Measurements from ENCODE around the gene FABP1.

Gene FABP1

GRCh38 chr2:88096708-88097107, 31.2 kb downstream of the FABP1 start:
- H3K4me1 ChIP-seq (ENCODE audit: low read length): no peaks in the 10 kb centered on the region
- no peak overlapping the region for H3K4me2 ChIP-seq (ENCODE audit: low read depth, low read length)
- H3K27me3 ChIP-seq (replicated peaks; ENCODE audit: insufficient read depth, low read length): no peaks in the 10 kb centered on the region
- H4K20me1 ChIP-seq (ENCODE audit: insufficient read depth, low read length): no peaks in the 10 kb centered on the region
- no peaks in the 10 kb centered on the region for H3K36me3 ChIP-seq (replicated peaks; ENCODE audit: insufficient read depth, low read length)
- H3K9me2 ChIP-seq (replicated peaks; ENCODE audit: insufficient read depth, low read length): no peaks in the 10 kb centered on the region
- H2AFZ ChIP-seq (ENCODE audit: low read length): no peak overlapping the region
- TF ChIP-seq CTCF (IDR thresholded peaks at IDR 0.05; ENCODE audit: low read length): no peak
- no peak for TF ChIP-seq EZH2 (optimal IDR thresholded peaks at IDR 0.05; ENCODE audit: low read depth, low read length)
- no peak for TF ChIP-seq EZH2phosphoT487 (IDR thresholded peaks at IDR 0.05; ENCODE audit: low read length)
- H3K9me3 ChIP-seq (replicated peaks; ENCODE audit: insufficient read depth, low read length): no peaks in the 10 kb centered on the region
- no peak for DNase-seq
- no peak overlapping the region for H3K27ac ChIP-seq (ENCODE audit: low read length)
- no peaks in the 10 kb centered on the region for H3K79me2 ChIP-seq (ENCODE audit: low read length)
- no peak overlapping the region for H3K4me3 ChIP-seq (ENCODE audit: low read length)
- no peak overlapping the region for H3K9ac ChIP-seq (ENCODE audit: low read length)
- no peaks in the 10 kb centered on the region for H3F3A ChIP-seq (ENCODE audit: insufficient read depth, low read length)

GRCh38 chr2:88095022-88095421, 32.8 kb downstream of the FABP1 start:
- Histone ChIP-seq H3K36me3 (replicated peaks; ENCODE audit: insufficient read depth, low read length) (no peaks in the 10 kb centered on the region), H3K79me2 (ENCODE audit: low read length) (no peaks in the 10 kb centered on the region), H3K9ac (ENCODE audit: low read length) (no peak overlapping the region), H3K27ac (ENCODE audit: low read length) (no peak overlapping the region), H3K27me3 (replicated peaks; ENCODE audit: insufficient read depth, low read length) (no peaks in the 10 kb centered on the region), H3K9me2 (replicated peaks; ENCODE audit: insufficient read depth, low read length) (no peaks in the 10 kb centered on the region), H2AFZ (ENCODE audit: low read length) (no peak overlapping the region), H3F3A (ENCODE audit: insufficient read depth, low read length) (no peaks in the 10 kb centered on the region), H3K4me1 (ENCODE audit: low read length) (no peaks in the 10 kb centered on the region), H3K4me2 (ENCODE audit: low read depth, low read length) (no peak overlapping the region), H3K4me3 (ENCODE audit: low read length) (no peak overlapping the region), H4K20me1 (ENCODE audit: insufficient read depth, low read length) (no peaks in the 10 kb centered on the region), H3K9me3 (replicated peaks; ENCODE audit: insufficient read depth, low read length) (no peaks in the 10 kb centered on the region)
- no peak for DNase-seq
- no peak for TF ChIP-seq EZH2 (optimal IDR thresholded peaks at IDR 0.05; ENCODE audit: low read depth, low read length)
- no peak for TF ChIP-seq CTCF (IDR thresholded peaks at IDR 0.05; ENCODE audit: low read length)
- TF ChIP-seq EZH2phosphoT487 (IDR thresholded peaks at IDR 0.05; ENCODE audit: low read length): no peak

- H2AFZ ChIP-seq (ENCODE audit: low read length): no peak overlapping the region
- no peak overlapping the region for H3K4me3 ChIP-seq (ENCODE audit: low read length)
- TF ChIP-seq EZH2 (optimal IDR thresholded peaks at IDR 0.05; ENCODE audit: low read depth, low read length) (no peak), EZH2phosphoT487 (IDR thresholded peaks at IDR 0.05; ENCODE audit: low read length) (no peak), CTCF (IDR thresholded peaks at IDR 0.05; ENCODE audit: low read length) (no peak)
- no peaks in the 10 kb centered on the region for H3K79me2 ChIP-seq (ENCODE audit: low read length)
- H3K4me2 ChIP-seq (ENCODE audit: low read depth, low read length): no peak overlapping the region
- no peaks in the 10 kb centered on the region for H3K27me3 ChIP-seq (replicated peaks; ENCODE audit: insufficient read depth, low read length)
- H3K9ac ChIP-seq (ENCODE audit: low read length): no peak overlapping the region
- H3K4me1 ChIP-seq (ENCODE audit: low read length): no peaks in the 10 kb centered on the region
- no peaks in the 10 kb centered on the region for H3K9me3 ChIP-seq (replicated peaks; ENCODE audit: insufficient read depth, low read length)
- no peaks in the 10 kb centered on the region for H3F3A ChIP-seq (ENCODE audit: insufficient read depth, low read length)
- H4K20me1 ChIP-seq (ENCODE audit: insufficient read depth, low read length): no peaks in the 10 kb centered on the region
- H3K9me2 ChIP-seq (replicated peaks; ENCODE audit: insufficient read depth, low read length): no peaks in the 10 kb centered on the region
- no peaks in the 10 kb centered on the region for H3K36me3 ChIP-seq (replicated peaks; ENCODE audit: insufficient read depth, low read length)
- H3K27ac ChIP-seq (ENCODE audit: low read length): no peak overlapping the region
- DNase-seq: no peak
Observed at GRCh38 chr2:88092773-88093172, 35.1 kb downstream of the FABP1 start.

Data from MM.1S (cell line).